ENCODE measurements around the gene IFRD1. TPM values are rescaled to one million over a fixed set of nuclear protein-coding genes. Genes with fewer than 3 reads are reported as not detected.
A peak's percentile ranks its signal among the peaks of the same experiment; 100 is the strongest.

Gene IFRD1
- total and polyA plus RNA-seq, 7 donors, result 22.8 to 63.7 (median 45.7) TPM

DNA sequence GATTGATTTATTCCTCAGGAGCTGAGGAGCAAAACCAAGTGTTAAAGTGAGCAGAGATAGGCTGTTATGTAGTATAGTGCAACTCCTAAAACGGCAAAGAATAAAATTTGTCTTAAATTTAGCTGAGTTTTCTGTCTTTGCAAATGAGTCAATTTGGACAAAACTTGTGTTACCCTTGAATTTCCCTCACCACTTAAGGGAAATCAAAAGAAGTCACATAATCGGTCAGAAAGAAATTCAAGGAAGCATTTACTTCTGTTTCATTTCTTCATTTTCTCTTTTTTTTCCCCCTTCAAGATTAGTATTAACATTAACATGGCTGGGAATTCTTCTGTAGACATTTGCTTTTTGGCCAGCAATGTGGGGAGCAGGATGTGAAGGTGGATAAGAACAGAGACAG, 44.4 kb downstream of the IFRD1 start:
- H3K4me1 ChIP-seq, result peaks cover 0 to 13% (median 5%) of the 10 kb centered on the region in 4 donors
- 75 to 92% methylated on average over 2 of the region's 2 CpGs for WGBS, 2 donors
- H3K36me3 ChIP-seq, result peaks cover 0 to 10% (median 0%) of the 10 kb centered on the region in 4 donors
- intact Hi-C loops (cut with DNase I), result loop anchor here (2.0 to 10.0 kb wide), 4 partner anchors 14 to 752 kb away; partner anchors contain the start of gene LSMEM1
- no peaks in the 10 kb centered on the region for H3K9me3 ChIP-seq
- no peak for DNase-seq
- H3K4me3 ChIP-seq, result no peak overlapping the region
- no peak for TF ChIP-seq POLR2AphosphoS5 (IDR thresholded peaks at IDR 0.05)
- TF ChIP-seq, protein P1, sequence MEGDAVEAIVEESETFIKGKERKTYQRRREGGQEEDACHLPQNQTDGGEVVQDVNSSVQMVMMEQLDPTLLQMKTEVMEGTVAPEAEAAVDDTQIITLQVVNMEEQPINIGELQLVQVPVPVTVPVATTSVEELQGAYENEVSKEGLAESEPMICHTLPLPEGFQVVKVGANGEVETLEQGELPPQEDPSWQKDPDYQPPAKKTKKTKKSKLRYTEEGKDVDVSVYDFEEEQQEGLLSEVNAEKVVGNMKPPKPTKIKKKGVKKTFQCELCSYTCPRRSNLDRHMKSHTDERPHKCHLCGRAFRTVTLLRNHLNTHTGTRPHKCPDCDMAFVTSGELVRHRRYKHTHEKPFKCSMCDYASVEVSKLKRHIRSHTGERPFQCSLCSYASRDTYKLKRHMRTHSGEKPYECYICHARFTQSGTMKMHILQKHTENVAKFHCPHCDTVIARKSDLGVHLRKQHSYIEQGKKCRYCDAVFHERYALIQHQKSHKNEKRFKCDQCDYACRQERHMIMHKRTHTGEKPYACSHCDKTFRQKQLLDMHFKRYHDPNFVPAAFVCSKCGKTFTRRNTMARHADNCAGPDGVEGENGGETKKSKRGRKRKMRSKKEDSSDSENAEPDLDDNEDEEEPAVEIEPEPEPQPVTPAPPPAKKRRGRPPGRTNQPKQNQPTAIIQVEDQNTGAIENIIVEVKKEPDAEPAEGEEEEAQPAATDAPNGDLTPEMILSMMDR (IDR thresholded peaks at IDR 0.05), result no peak
- TF ChIP-seq POLR2A (IDR thresholded peaks at IDR 0.05), result no peak
- TF ChIP-seq EP300 (IDR thresholded peaks at IDR 0.05), result no peak
- no peaks in the 10 kb centered on the region for H3K27me3 ChIP-seq
- H3K27ac ChIP-seq, result peak overlapping the region in 3 of 4 donors; percentile 24 to 63 (median 53)

DNA sequence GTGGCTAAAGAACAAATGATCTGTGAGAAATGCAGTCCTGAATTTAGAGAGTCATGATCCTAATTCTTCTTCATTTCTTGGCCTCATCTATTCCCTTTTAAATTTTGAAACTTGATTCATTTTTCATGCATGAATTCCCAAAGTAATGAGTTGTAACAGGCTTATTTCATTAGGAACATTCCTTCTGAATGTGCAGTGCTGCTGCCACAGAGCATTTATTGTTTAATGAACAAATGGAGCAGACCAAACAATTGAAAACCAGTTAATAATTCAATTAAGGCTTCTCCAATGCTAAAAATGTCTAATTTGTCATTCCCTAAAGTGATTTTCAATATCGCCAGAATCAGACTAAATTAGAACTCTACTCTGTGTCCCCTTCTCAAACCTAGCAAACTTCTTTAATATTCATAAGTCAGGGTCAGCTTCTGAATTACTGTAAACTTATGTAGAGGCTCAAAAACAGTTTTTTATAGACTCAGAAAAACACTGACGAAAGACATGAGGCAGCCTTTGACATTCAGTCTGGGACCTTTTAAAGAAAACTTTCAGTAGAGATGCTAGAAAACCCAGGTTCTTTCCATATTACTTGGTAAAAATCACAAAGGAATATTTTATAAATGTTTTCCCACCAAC, 45.0 kb downstream of the IFRD1 start:
- WGBS, 2 donors, result 87 to 93% methylated on average over 2 of the region's 2 CpGs
- no peaks in the 10 kb centered on the region for H3K27me3 ChIP-seq
- H3K4me3 ChIP-seq, result no peak overlapping the region
- H3K36me3 ChIP-seq, result peaks cover 0 to 4% (median 0%) of the 10 kb centered on the region in 4 donors
- no peak for DNase-seq
- H3K9me3 ChIP-seq, result no peaks in the 10 kb centered on the region
- intact Hi-C loops (cut with DNase I), result loop anchor here (2.0 to 10.0 kb wide), 4 partner anchors 14 to 753 kb away; partner anchors contain the start of gene LSMEM1
- peaks cover 0 to 13% (median 5%) of the 10 kb centered on the region in 4 donors for H3K4me1 ChIP-seq
- H3K27ac ChIP-seq, result peak overlapping the region in 3 of 4 donors; percentile 24 to 63 (median 53)
- TF ChIP-seq POLR2AphosphoS5 (IDR thresholded peaks at IDR 0.05) (no peak), POLR2A (IDR thresholded peaks at IDR 0.05) (no peak)
- TF ChIP-seq, protein P1 (IDR thresholded peaks at IDR 0.05), result no peak

DNA sequence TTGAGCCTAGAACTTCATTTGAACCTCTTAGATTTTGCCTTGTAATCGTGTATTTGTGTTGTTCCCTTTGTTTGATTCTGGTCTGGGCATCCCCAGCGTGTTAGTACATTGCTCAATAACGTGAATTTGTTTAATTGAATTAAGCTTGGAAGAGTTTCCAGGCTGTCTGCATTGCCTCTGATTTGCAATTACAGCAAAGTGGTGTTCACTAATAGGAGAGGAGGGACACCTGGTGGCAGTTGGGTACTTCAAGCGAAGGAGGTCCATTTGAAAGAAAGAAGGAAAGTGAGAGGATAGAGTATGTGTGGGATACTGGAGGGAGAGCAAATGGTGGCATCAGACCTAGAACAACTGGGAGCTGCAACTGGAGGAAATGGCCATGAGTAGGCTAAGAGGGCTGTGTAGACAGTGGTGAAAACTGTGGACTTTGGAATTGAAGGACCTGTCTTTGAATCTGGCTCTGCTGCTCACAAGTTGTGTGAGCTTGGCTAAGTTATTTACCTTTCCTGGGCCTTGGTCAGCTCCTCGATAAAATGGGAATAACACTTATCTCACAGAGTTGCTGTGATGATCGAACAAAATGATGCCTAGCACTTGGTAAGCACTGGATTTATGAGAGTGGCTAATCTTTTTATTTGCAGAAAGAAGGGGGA, 45.7 kb downstream of the IFRD1 start:
- TF ChIP-seq POLR2AphosphoS5 (IDR thresholded peaks at IDR 0.05) (no peak), POLR2A (IDR thresholded peaks at IDR 0.05) (no peak)
- TF ChIP-seq, protein P1 (IDR thresholded peaks at IDR 0.05), result peak; percentile 60 to 74 (median 67)
- Histone ChIP-seq H3K4me1 (peaks cover 0 to 13% (median 5%) of the 10 kb centered on the region in 4 donors), H3K27me3 (no peaks in the 10 kb centered on the region), H3K9me3 (no peaks in the 10 kb centered on the region), H3K27ac (peak overlapping the region in 3 of 4 donors; percentile 24 to 63 (median 53)), H3K4me3 (no peak overlapping the region), H3K36me3 (no peaks in the 10 kb centered on the region)
- 25 to 52% methylated on average over 6 of the region's 6 CpGs for WGBS, 2 donors
- peak; percentile 79 for DNase-seq
- intact Hi-C loops (cut with DNase I), result loop anchor here (2.0 to 10.0 kb wide), 4 partner anchors 15 to 754 kb away; partner anchors contain the start of gene LSMEM1

DNA sequence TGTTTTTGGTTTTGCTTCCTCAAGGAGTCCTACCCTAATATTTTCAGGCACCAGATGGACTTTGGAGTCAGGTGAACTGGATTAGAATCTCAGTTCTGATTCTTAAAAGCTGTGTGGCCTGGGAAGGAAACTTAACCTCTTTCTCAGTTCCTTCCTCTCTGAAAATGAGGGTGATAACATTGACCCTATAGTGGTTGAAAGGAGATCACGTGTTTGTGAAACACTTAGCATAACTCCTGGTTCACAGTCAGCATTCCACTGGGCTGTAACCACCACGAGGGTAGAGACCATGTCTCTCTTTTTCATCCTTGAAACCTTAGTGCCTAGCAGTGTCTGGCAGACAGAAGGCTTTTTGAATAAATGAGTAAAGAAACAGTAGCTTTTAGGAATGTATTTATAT, 47.2 kb downstream of the IFRD1 start:
- H3K4me1 ChIP-seq, result peaks cover 0 to 17% (median 10%) of the 10 kb centered on the region in 4 donors
- H3K4me3 ChIP-seq, result no peak overlapping the region
- H3K36me3 ChIP-seq, result no peaks in the 10 kb centered on the region
- no peak for DNase-seq
- no peak overlapping the region for H3K27ac ChIP-seq
- 43 to 75% methylated on average over 2 of the region's 2 CpGs for WGBS, 2 donors
- intact Hi-C loops (cut with DNase I), result loop anchor here (5.0 to 10.0 kb wide), 3 partner anchors 543 to 755 kb away; no protein-coding TSS in a partner anchor
- H3K27me3 ChIP-seq, result no peaks in the 10 kb centered on the region
- TF ChIP-seq, protein P1 (IDR thresholded peaks at IDR 0.05), result no peak
- no peak for TF ChIP-seq EP300 (IDR thresholded peaks at IDR 0.05)
- no peak for TF ChIP-seq POLR2A (IDR thresholded peaks at IDR 0.05)
- no peak for TF ChIP-seq POLR2AphosphoS5 (IDR thresholded peaks at IDR 0.05)
- H3K9me3 ChIP-seq, result no peaks in the 10 kb centered on the region

Measured in sigmoid colon (tissue), 7 donors.